ENCODE data around the gene KRTAP4-5.
"Not testable (repeated sequence)": the region's sequence is repeated elsewhere in the genome, so short reads cannot be mapped to it uniquely, and the experiment has no call there.

Gene KRTAP4-5

GRCh38 chr17:41167561-41167960 lies 17.9 kb upstream of the KRTAP4-5 start:
- Histone ChIP-seq H3K27ac (no peak overlapping the region), H3K36me3 (ENCODE audit: insufficient read depth) (no peaks in the 10 kb centered on the region), H3K9ac (no peak overlapping the region), H3K27me3 (ENCODE audit: insufficient read depth, low read depth) (no peaks in the 10 kb centered on the region), H4K20me1 (ENCODE audit: insufficient read depth) (no peaks in the 10 kb centered on the region), H2AFZ (ENCODE audit: low read depth) (no peak overlapping the region), H3K79me2 (ENCODE audit: insufficient read depth, low read depth) (no peaks in the 10 kb centered on the region), H3K4me1 (ENCODE audit: low read depth, poor library complexity, severe bottlenecking) (no peaks in the 10 kb centered on the region), H3K4me3 (IDR thresholded peaks at IDR 0.05; ENCODE audit: insufficient read depth, low read depth, low read length) (no peak overlapping the region), H3K4me2 (no peak overlapping the region)
- no peak for TF ChIP-seq CTCF (conservative IDR thresholded peaks at IDR 0.05; ENCODE audit: low read depth, low read length)

GRCh38 chr17:41163828-41164227 lies 14.2 kb upstream of the KRTAP4-5 start:
- Histone ChIP-seq H3K9ac (no peak overlapping the region), H2AFZ (ENCODE audit: low read depth) (no peak overlapping the region), H3K27ac (no peak overlapping the region), H3K4me1 (ENCODE audit: low read depth, poor library complexity, severe bottlenecking) (no peaks in the 10 kb centered on the region), H3K4me2 (no peak overlapping the region), H4K20me1 (ENCODE audit: insufficient read depth) (no peaks in the 10 kb centered on the region), H3K4me3 (IDR thresholded peaks at IDR 0.05; ENCODE audit: insufficient read depth, low read depth, low read length) (no peak overlapping the region), H3K27me3 (ENCODE audit: insufficient read depth, low read depth) (no peaks in the 10 kb centered on the region), H3K36me3 (ENCODE audit: insufficient read depth) (no peaks in the 10 kb centered on the region), H3K79me2 (ENCODE audit: insufficient read depth, low read depth) (no peaks in the 10 kb centered on the region)
- no peak for TF ChIP-seq CTCF (conservative IDR thresholded peaks at IDR 0.05; ENCODE audit: low read depth, low read length)

GRCh38 chr17:41160648-41161047 lies 11.0 kb upstream of the KRTAP4-5 start, which contains the start of gene KRTAP4-4:
Gene KRTAP4-4, minus strand, starts transcription at chr17:41160748. Its CDS starts 57 bp downstream, at chr17:41160691.
- H3K9ac ChIP-seq, result no peak within 1 kb of the TSS
- TF ChIP-seq CTCF (conservative IDR thresholded peaks at IDR 0.05; ENCODE audit: low read depth, low read length), result no peak
- no peaks in the 10 kb centered on the region for H3K27me3 ChIP-seq (ENCODE audit: insufficient read depth, low read depth)
- H3K27ac ChIP-seq, result no peak within 1 kb of the TSS
- no peaks in the 10 kb centered on the region for H3K79me2 ChIP-seq (ENCODE audit: insufficient read depth, low read depth)
- no peaks in the 10 kb centered on the region for H4K20me1 ChIP-seq (ENCODE audit: insufficient read depth)
- H3K4me3 ChIP-seq (IDR thresholded peaks at IDR 0.05; ENCODE audit: insufficient read depth, low read depth, low read length), result no peak within 1 kb of the TSS
- H3K4me1 ChIP-seq (ENCODE audit: low read depth, poor library complexity, severe bottlenecking), result no peaks in the 10 kb centered on the region
- H3K36me3 ChIP-seq (ENCODE audit: insufficient read depth), result no peaks in the 10 kb centered on the region
- H3K4me2 ChIP-seq, result no peak within 1 kb of the TSS
- H2AFZ ChIP-seq (ENCODE audit: low read depth), result no peak within 1 kb of the TSS

GRCh38 chr17:41160190-41160589 lies 10.6 kb upstream of the KRTAP4-5 start:
- not testable (repeated sequence) for H3K27me3 ChIP-seq (ENCODE audit: insufficient read depth, low read depth); H3K27ac ChIP-seq; H3K9ac ChIP-seq; H2AFZ ChIP-seq (ENCODE audit: low read depth); H3K4me3 ChIP-seq (IDR thresholded peaks at IDR 0.05; ENCODE audit: insufficient read depth, low read depth, low read length); H3K4me2 ChIP-seq; H3K79me2 ChIP-seq (ENCODE audit: insufficient read depth, low read depth); H3K36me3 ChIP-seq (ENCODE audit: insufficient read depth); H4K20me1 ChIP-seq (ENCODE audit: insufficient read depth); H3K4me1 ChIP-seq (ENCODE audit: low read depth, poor library complexity, severe bottlenecking)

GRCh38 chr17:41153856-41154255 lies 4.2 kb upstream of the KRTAP4-5 start:
- TF ChIP-seq CTCF (conservative IDR thresholded peaks at IDR 0.05; ENCODE audit: low read depth, low read length), result no peak
- Histone ChIP-seq H3K9ac (no peak overlapping the region), H3K4me1 (ENCODE audit: low read depth, poor library complexity, severe bottlenecking) (no peaks in the 10 kb centered on the region), H3K4me2 (no peak overlapping the region), H3K4me3 (IDR thresholded peaks at IDR 0.05; ENCODE audit: insufficient read depth, low read depth, low read length) (no peak overlapping the region), H3K36me3 (ENCODE audit: insufficient read depth) (no peaks in the 10 kb centered on the region), H3K27me3 (ENCODE audit: insufficient read depth, low read depth) (no peaks in the 10 kb centered on the region), H3K79me2 (ENCODE audit: insufficient read depth, low read depth) (no peaks in the 10 kb centered on the region), H3K27ac (no peak overlapping the region), H2AFZ (ENCODE audit: low read depth) (no peak overlapping the region), H4K20me1 (ENCODE audit: insufficient read depth) (no peaks in the 10 kb centered on the region)

Measured in KMS-11 (cell line).